Activated CD8-positive, alpha-beta memory T cell treated with anti-CD3 and anti-CD28 coated beads, Interleukin-2, amount 50 U/mL, for 24 hours (primary cell): Measurements from ENCODE around the gene LPIN1.

Experiments used
- DNase-seq: peaks from one replicate; pipeline ENCODE4 v3.0.0-alpha.2; 2020; ENCODE audit errors: extremely low read depth

The LPIN1 gene

GRCh38 chr2:11865378-11865777 is 118.9 kb downstream of the LPIN1 start:
- DNase-seq, result no peak

GRCh38 chr2:11865805-11866204 is 119.4 kb downstream of the LPIN1 start:
- DNase-seq, result no peak

GRCh38 chr2:11866358-11867335 is 120.2 kb downstream of the LPIN1 start:
- no peak for DNase-seq

GRCh38 chr2:11867926-11868325 is 121.5 kb downstream of the LPIN1 start:
- no peak for DNase-seq

GRCh38 chr2:11869391-11869991 is 123.1 kb downstream of the LPIN1 start:
- no peak for DNase-seq

- DNase-seq, result no peak
Observed at GRCh38 chr2:11870064-11870463, 123.6 kb downstream of the LPIN1 start.

- DNase-seq, result no peak
Observed at GRCh38 chr2:11870584-11870983, 124.2 kb downstream of the LPIN1 start.

GRCh38 chr2:11871421-11871820 is 125.0 kb downstream of the LPIN1 start:
- no peak for DNase-seq

- no peak for DNase-seq
Observed at GRCh38 chr2:11872247-11872947, 126.0 kb downstream of the LPIN1 start.

GRCh38 chr2:11872948-11873269 is 126.5 kb downstream of the LPIN1 start:
- DNase-seq, result no peak

GRCh38 chr2:11873356-11874154 is 127.1 kb downstream of the LPIN1 start:
- no peak for DNase-seq

GRCh38 chr2:11874861-11875260 is 128.4 kb downstream of the LPIN1 start:
- DNase-seq, result no peak

GRCh38 chr2:11875481-11875880 is 129.0 kb downstream of the LPIN1 start:
- no peak for DNase-seq

- no peak for DNase-seq
Observed at GRCh38 chr2:11876436-11876835, 130.0 kb downstream of the LPIN1 start.

GRCh38 chr2:11876889-11877288 is 130.5 kb downstream of the LPIN1 start:
- DNase-seq, result no peak
